K562 (cell line): Measurements from ENCODE around the gene TRUB2. TPM values are rescaled to one million over a fixed set of nuclear protein-coding genes. Genes with fewer than 3 reads are reported as not detected.

Source experiments
- ETV6 ChIP-seq, 3 experiments: fragments of 150-350 bp in 1 of 3; sonication (generic) in 1 of 3; formaldehyde crosslinking in 1 of 3; IDR thresholded peaks; 2 replicates each; pipeline versions ENCODE4 v1.6.1 to v1.8.0; 2014 to 2022; ENCODE audit warnings: borderline replicate concordance in 2 of 3, low read depth in 2 of 3, antibody characterized with exemption in 1 of 3, low read length in 1 of 3, mild to moderate bottlenecking in 1 of 3, missing genetic modification reagents in 1 of 3
- MGA ChIP-seq: fragments of 450-650 bp; IDR thresholded peaks from 2 replicates; pipeline ENCODE4 v1.6.1; 2016; ENCODE audit warnings: mild to moderate bottlenecking, moderate library complexity
- PBX2 ChIP-seq, 2 experiments: IDR thresholded peaks in 1 of 2; conservative IDR thresholded peaks in 1 of 2; 2 replicates each; pipeline ENCODE4 v1.6.1; 2016; ENCODE audit warnings: low read depth in 2 of 2, mild to moderate bottlenecking in 1 of 2, missing compliant biosample characterization in 1 of 2, missing genetic modification characterization in 1 of 2, moderate library complexity in 1 of 2
- ZFP91 ChIP-seq: sonication (generic); formaldehyde crosslinking; IDR thresholded peaks from 2 replicates; pipeline ENCODE4 v1.8.0; 2022; ENCODE audit warnings: mild to moderate bottlenecking, missing genetic modification reagents
- polyA plus RNA-seq, 8 experiments: library from polyadenylated mRNA; depleted of rRNA in 4 of 8; stranded (reverse) in 5 of 8; unstranded in 3 of 8; fragments of >200 nt; fragmentation: Nextera tagmentation in 2 of 8; fragmentation: Illumina TruSeq in 1 of 8; extraction: Ambion mirVana in 2 of 8; extraction: Trizol in 1 of 8; gene quantifications; 2 replicates each; pipeline versions ENCODE4 v1.2.1 to v1.2.3, GENCODE V29; 2011 to 2014; ENCODE audit warnings: inconsistent platforms in 1 of 8, missing spikeins in 1 of 8
- total RNA-seq, 7 experiments: library from RNA; depleted of rRNA in 6 of 7; stranded (reverse); fragments of >200 nt in 6 of 7; fragmentation: Illumina TruSeq in 2 of 7; extraction: Trizol in 2 of 7; gene quantifications; 2 replicates each; pipeline versions ENCODE4 v1.2.1 to v1.2.3, GENCODE V29; 2011 to 2021; ENCODE audit warnings: low replicate concordance in 1 of 7

TRUB2 gene
- total and polyA plus RNA-seq, 9 of the 15 experiments (the other 6 are each of a cell fraction or from before 2014, with no cell fraction given): 9.3 to 110 (median 63.0) TPM

DNA sequence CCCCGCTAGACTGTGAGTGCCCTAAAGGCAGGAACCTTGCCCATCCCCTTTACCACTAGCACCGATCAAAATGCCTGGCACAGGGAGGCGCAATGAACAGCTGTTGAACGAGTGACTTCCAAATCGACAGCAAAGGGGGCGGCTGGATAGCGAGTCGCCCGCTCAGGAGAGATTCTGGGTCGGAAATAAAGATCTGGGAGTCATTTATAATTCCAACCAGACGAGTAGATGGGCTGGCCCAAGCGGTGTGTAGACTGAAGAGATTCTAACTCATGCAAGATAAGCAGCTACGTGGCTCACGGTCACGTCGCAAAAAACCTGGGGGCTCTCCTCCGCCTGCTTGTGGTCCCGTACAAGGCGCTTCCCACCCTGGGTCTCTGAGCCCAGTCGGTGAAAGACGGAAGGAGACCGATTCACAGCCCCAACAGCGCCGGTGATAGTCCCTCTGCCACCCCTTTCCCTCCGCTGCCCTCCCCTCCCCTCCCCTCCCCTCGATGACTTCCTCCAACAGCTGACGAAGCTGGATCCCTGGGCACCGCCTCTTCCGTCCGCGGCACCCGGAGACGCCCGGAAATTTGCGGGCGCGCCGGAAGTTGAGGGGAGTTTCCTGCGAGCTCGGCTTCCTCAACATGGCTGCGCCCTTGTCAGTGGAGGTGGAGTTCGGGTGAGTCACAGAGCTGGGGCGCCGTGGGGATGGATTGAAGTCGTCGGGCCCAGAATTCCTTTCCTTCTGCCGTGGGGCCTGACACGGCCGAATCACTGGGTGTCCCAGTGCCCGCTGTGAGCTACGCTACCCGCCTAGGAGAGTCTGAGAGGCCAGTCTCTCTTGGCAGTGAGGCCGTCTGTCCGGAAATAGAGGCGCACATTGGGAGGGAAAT, 48.7 kb upstream of the TRUB2 start, which contains the start of gene URM1 (continued):
- no peak for TF ChIP-seq MGA
- TF ChIP-seq ETV6 (IDR thresholded peaks at IDR 0.05; ENCODE audit: borderline replicate concordance in 1 of 2, low read depth in 2 of 2, low read length in 1 of 2): peak in 1 of 2 experiments; percentile 56; a peak in 2 of 4 replicates
- no peak for TF ChIP-seq ETV6 (CRISPR knock-in tag; IDR thresholded peaks at IDR 0.05; ENCODE audit: borderline replicate concordance)
- no peak for TF ChIP-seq PBX2 (CRISPR knock-in tag; IDR thresholded peaks at IDR 0.05; ENCODE audit: low read depth)
- TF ChIP-seq PBX2 (tag; conservative IDR thresholded peaks at IDR 0.05; ENCODE audit: low read depth): no peak
- no peak for TF ChIP-seq ZFP91 (CRISPR knock-in tag)
